GM10266 (cell line): ENCODE measurements around the gene THSD4.

Source experiments
- DNase-seq: peaks from one replicate; pipeline ENCODE4 v3.0.0; 2012; ENCODE audit errors: extremely low spot score
- CTCF ChIP-seq: IDR thresholded peaks from 2 replicates; pipeline ENCODE4 v1.5.1; 2012; ENCODE audit warnings: mild to moderate bottlenecking, low read depth; ENCODE audit not compliant: control insufficient read depth, insufficient read depth; ENCODE audit errors: missing control alignments

Gene THSD4

GRCh38 chr15:71798641-71799040 lies 683.4 kb downstream of the THSD4 start:
- no peak for TF ChIP-seq CTCF
- DNase-seq, result no peak

GRCh38 chr15:71800190-71800589 lies 684.9 kb downstream of the THSD4 start:
- TF ChIP-seq CTCF, result no peak
- DNase-seq, result no peak

- DNase-seq, result peak; percentile 58
- peak; percentile 61 for TF ChIP-seq CTCF
These were observed 685.8 kb downstream of the THSD4 start for GRCh38 chr15:71800835-71801745.

GRCh38 chr15:71801935-71802655 lies 686.8 kb downstream of the THSD4 start:
- no peak for TF ChIP-seq CTCF
- no peak for DNase-seq

- TF ChIP-seq CTCF, result peak; percentile 71
- peak; percentile 77 for DNase-seq
These were observed 687.5 kb downstream of the THSD4 start for GRCh38 chr15:71802770-71803169.

- DNase-seq, result no peak
- no peak for TF ChIP-seq CTCF
These were observed 689.0 kb downstream of the THSD4 start for GRCh38 chr15:71804226-71804625.

- TF ChIP-seq CTCF, result no peak
- no peak for DNase-seq
These were observed 689.6 kb downstream of the THSD4 start for GRCh38 chr15:71804695-71805470.
